Fibroblast of skin of back (primary cell): ENCODE results near the gene BTK.

Source experiments
- DNase-seq: peaks from one replicate; pipeline ENCODE4 v3.0.0-alpha.2; 2013

The BTK gene

GRCh38 chrX:101393530-101394305, 7.7 kb upstream of the BTK start:
- DNase-seq = no peak

DNA sequence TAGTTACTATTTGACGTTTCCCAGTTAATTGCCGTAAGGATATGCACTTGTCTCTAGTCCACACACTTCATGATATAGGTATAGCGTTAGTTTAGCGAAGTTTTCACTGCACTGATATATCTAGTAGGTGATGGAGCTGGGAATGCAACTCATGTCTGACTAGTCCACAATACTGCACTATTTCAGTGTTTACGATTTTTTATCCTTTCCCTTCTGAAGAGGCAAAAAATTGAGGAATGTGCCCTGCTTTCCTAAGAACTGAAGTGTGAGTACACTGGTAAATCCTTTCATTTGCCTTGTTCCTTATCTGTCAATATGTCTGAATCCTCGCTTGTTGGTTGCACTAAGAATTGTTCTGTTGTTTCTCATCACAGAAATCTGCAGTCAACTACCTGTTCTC, 5.8 kb upstream of the BTK start:
- no peak for DNase-seq

- peak; percentile 90 for DNase-seq
Observed at GRCh38 chrX:101390664-101391525, 4.9 kb upstream of the BTK start, which contains the start of gene RPL36A. TSS of gene RPL36A (plus strand) at chrX:101391011. CDS start at chrX:101391044, 33 bp downstream.

DNA sequence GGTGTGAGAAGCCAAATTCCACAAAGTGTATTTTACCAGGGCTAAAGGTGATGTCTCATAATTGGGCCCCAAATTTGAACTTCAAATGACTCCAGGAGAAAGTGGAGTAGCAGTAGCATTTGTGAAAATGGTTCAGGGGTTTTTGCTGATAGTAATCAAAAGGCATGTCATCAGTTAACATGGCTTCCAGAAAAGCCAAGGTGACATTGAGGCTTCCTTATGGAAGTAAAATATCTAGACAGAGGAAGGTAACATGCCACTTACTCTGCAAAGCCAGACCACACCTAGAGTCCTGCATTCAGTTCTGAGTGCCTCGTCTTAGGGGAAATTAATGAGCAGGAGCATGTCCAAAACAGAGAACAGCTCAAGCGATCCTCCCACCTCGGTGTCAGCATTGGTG, 2.6 kb upstream of the BTK start:
- no peak for DNase-seq

DNA sequence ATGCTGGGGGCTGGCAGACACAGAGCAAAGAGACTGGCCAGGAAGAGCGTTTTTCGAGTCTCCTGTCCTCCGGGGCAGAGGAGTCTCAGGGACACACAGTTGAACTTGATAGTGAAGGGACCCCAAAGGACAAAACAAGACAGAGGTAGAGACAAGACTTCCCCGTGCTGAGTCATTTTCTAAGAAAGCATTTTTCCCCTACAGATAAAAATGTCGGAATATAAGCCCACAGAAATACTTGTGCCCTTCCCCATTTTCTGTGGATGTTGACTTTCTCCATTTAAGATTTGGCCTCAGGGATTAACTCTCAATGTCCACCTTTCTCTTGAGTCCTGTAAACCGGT, 523 bp upstream of the BTK start:
- no peak for DNase-seq

GRCh38 chrX:101385026-101385684, 836 bp downstream of the BTK start:
- DNase-seq = no peak

- DNase-seq = no peak
Observed at GRCh38 chrX:101383679-101384205, 2.2 kb downstream of the BTK start.

- no peak for DNase-seq
Observed at GRCh38 chrX:101377547-101377946, 8.4 kb downstream of the BTK start.

DNA sequence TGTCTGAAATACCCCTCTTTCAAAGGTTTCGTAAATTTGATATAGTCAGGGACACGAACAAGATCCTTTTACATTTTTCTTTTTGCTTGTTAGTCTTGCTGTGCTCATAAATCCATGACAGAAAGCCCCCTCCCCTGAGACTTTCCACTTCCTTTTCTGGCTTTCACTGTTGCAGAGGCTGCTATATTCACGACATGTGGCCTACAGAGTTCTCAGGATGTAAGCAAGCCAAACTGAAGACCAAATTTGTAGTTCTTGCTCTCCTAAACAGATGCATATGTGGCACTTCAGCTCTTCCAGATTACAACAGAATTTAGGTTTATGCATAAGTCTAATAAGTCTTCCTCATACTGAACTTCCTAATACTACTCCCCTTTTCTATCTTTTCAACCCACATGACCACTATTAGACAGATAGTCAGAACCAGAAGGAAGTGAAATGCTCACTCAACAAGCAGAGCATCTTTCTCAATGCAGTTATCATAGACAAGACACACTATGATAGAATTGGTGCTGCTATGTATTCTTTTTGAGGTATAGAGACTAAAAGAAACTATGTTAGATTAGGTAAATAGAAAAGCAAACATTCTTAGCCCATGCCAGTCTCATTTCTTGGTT, 15.0 kb downstream of the BTK start:
- no peak for DNase-seq

DNA sequence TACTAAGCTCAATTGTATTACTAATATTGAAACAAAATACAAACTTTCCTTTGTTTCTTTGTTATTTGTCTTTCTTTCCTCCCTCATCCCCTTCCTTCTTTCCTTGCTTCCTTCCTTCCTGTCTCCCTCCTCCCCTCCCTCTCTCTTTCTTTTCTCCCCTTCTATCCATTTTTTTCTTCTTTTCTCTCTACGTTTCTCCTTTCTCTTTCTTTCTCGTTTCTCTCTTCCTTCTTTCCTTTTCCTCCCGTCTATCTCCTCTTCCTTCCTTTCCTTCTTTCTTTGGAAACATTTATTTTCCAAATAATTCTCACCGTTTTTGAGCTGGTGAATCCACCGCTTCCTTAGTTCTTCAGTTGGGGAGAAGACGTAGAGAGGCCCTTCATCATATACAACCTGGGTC, 16.3 kb downstream of the BTK start:
- DNase-seq = no peak

- no peak for DNase-seq
Observed at GRCh38 chrX:101368800-101369199, 17.2 kb downstream of the BTK start.

DNA sequence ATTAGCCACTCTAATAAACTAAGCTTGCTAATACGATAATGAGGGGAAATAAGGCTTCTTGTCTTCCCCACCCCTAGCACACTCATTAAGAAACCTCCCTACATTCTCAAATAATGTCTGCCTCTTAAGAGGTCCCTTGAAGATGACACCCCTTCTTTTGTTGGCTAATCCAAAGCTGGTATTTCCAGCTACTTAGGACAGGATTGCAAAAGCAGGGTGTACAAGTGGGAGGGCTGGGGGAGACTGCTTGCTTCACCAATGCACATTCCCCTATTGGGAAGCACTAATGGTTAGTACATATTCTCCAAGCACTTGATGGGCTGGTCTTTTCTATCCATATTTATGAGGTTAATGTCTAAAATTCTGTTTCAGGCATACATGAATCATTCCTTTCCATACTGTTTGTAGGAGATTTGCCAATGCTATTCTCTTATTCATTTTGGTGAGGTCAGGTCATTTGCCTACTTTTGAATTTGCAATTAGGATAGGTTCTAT, 20.6 kb downstream of the BTK start:
- DNase-seq = no peak

DNA sequence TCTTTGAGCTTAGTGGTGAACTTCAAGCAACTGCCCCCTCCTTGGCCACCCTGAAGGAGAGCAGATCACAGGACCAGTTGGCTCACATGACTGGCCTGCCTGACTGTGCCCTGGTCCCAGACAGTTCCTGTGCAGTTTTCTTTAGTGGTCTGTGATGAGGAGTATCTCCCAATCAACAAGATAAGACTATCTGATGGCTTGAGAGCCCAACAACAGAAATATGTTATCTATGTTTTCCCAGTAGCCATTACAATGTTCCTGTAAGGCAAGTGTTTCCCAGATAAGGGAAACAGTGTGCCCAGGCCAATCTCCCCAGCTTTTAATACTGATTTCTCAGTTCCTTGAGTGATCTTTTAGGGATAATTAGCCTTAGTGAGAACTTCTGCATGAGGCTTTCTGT, 23.2 kb downstream of the BTK start:
- DNase-seq = no peak

- no peak for DNase-seq
Observed at GRCh38 chrX:101362116-101362515, 23.9 kb downstream of the BTK start.

GRCh38 chrX:101360390-101360789, 25.6 kb downstream of the BTK start:
- no peak for DNase-seq

DNA sequence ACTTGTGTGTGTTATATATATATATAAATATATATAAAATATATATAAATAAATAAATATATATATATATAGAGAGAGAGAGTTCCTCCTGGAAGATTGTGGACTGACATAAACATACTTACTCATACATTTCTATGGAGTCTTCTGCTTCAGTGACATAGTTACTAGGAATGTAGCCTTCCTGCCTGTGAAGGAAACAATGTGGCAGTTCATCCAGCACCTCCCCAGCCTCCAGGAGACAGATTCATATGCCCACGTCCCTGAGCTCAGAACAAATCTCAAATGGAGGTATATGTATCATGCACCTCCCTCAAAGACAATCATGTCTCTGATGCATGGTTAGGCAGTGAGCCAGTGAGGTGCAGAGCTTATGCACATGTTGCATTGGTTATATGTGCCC, 26.0 kb downstream of the BTK start:
- DNase-seq = peak; percentile 30

DNA sequence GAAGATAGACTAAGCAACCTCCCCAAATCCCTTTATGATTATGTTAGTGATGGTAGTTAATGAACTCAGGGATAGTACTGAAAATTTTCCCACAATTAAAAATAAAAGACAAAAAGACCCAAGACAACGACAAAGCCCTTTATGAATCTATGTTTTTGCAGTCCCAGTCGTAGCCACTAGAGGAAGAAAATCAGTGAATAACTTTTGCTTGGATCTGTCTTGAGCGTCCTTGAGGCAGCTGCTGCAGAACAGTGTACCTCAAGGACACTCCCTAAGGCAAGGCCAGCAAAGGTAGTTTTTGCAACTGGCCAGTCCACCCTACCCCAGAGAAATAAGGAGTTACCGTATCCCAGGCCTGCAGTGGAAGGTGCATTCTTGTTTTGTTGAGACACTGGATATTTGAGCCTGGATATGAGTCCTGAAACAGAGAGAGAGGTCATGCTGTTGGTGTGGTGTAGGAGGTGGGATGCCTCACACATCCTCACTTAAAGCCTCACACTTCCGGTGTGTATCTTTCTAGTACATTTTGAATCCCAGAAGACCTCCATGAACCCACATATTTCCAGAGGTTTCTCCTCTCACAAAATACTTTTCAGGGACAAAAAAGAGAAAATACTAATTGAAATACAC, 28.7 kb downstream of the BTK start:
- peak; percentile 13 for DNase-seq

DNA sequence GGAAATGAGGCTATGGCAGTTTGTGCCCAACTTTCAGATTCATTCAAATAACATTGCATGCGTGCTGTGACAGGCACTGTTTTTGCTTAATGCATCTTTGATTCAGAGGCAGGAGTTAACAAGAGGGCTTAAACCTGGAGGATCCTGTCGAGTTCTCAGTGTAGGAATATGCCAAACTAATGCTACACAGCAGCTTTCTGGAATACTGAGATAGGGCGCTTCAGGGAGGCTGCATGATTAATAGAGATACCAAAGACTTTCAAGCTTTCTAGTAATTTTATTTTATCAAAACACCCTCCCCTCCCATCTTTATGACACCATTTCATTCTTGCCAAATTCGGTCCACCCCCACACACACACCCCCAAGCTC, 36.8 kb downstream of the BTK start:
- no peak for DNase-seq

GRCh38 chrX:101348452-101349192, 37.4 kb downstream of the BTK start, which contains the start of gene TIMM8A:
TSS of gene TIMM8A (minus strand) at chrX:101348742. CDS start at chrX:101348664, 78 bp downstream.
- DNase-seq = peak; percentile 67

DNA sequence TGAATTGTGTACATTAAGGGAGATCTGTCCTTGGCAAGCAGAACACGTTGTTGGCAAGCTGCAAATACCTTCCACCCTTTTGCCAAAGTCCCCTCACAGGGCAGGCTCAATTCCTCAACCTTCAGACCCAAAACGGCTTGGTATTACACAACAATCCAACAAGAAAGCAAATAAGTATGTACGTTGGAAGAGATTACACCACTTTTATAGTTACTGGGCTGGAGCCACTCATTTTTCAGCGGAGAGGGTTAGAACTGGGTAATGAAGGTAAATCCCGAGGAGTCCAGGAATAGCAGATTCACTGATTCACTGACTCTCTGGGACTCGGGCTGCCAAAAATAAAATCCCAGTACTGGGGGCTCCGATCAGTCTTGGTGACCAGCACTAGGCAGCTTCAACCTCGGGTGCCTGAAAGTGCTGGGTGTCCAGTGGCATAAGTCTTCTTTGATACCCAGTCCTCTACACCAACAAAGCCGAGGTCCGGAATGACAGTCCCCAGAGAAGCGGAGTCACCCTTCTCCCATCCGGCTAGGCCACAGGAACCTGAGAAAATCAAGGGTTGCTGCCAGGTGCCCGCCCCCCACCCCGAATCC, 38.0 kb downstream of the BTK start:
- DNase-seq = no peak

- no peak for DNase-seq
Observed at GRCh38 chrX:101337776-101338271, 48.2 kb downstream of the BTK start.
